Hepatocyte (in vitro differentiated cells): ENCODE data around the gene NPEPL1. TPM values are rescaled to one million over a fixed set of nuclear protein-coding genes. Genes with fewer than 3 reads are reported as not detected.

Experiments
- DNase-seq: peaks from one replicate; pipeline ENCODE4 v3.0.0-alpha.2; 2016; ENCODE audit warnings: low spot score
- H2AFZ ChIP-seq: fragments of 200-600 bp; sonication (generic); 2 replicates; pipeline ENCODE4 v1.6.0; 2016; ENCODE audit warnings: antibody characterized with exemption, mild to moderate bottlenecking
- H3K27ac ChIP-seq: fragments of 200-600 bp; sonication (generic); 2 replicates; pipeline ENCODE4 v1.5.1; 2016; ENCODE audit warnings: mild to moderate bottlenecking
- H3K27me3 ChIP-seq: fragments of 200-600 bp; sonication (generic); 2 replicates; pipeline ENCODE4 v1.6.1; 2016
- H3K36me3 ChIP-seq: fragments of 200-600 bp; sonication (generic); replicated peaks from 2 replicates; pipeline ENCODE4 v1.5.1; 2016; ENCODE audit warnings: low read depth; ENCODE audit not compliant: insufficient read depth
- H3K4me1 ChIP-seq: fragments of 200-600 bp; sonication (generic); 2 replicates; pipeline ENCODE4 v1.5.1; 2016; ENCODE audit warnings: mild to moderate bottlenecking, moderate library complexity; ENCODE audit not compliant: insufficient read depth
- H3K4me2 ChIP-seq: fragments of 200-600 bp; sonication (generic); 2 replicates; pipeline ENCODE4 v1.6.0; 2016
- H3K4me3 ChIP-seq: fragments of 200-600 bp; sonication (generic); 2 replicates; pipeline ENCODE4 v1.5.1; 2016; ENCODE audit warnings: mild to moderate bottlenecking
- H3K79me2 ChIP-seq: fragments of 200-600 bp; sonication (generic); 2 replicates; pipeline ENCODE4 v1.6.0; 2017; ENCODE audit warnings: mild to moderate bottlenecking
- H3K9me2 ChIP-seq: fragments of 200-600 bp; sonication (generic); replicated peaks from 2 replicates; pipeline ENCODE4 v1.6.0; 2017; ENCODE audit warnings: mild to moderate bottlenecking; ENCODE audit not compliant: insufficient read depth
- H3K9me3 ChIP-seq: fragments of 200-600 bp; sonication (generic); 2 replicates; pipeline ENCODE4 v1.5.1; 2016; ENCODE audit warnings: low read depth, mild to moderate bottlenecking
- H4K20me1 ChIP-seq: fragments of 200-600 bp; sonication (generic); 2 replicates; pipeline ENCODE4 v1.6.0; 2016; ENCODE audit warnings: mild to moderate bottlenecking; ENCODE audit not compliant: insufficient read depth, poor library complexity, severe bottlenecking
- EZH2 ChIP-seq: fragments of 200-600 bp; sonication (generic); IDR thresholded peaks from 2 replicates; pipeline ENCODE4 v1.6.1; 2016; ENCODE audit warnings: antibody characterized with exemption, mild to moderate bottlenecking, borderline replicate concordance
- EZH2phosphoT487 ChIP-seq: fragments of 200-600 bp; sonication (generic); IDR thresholded peaks from one replicate; pipeline ENCODE4 v1.6.1; 2018; ENCODE audit warnings: antibody characterized with exemption, mild to moderate bottlenecking, low read depth, moderate library complexity; ENCODE audit not compliant: unreplicated experiment, severe bottlenecking
- WGBS: methylation state at CpG from one replicate; pipeline ENCODE4 v1.1.6; 2016; ENCODE audit warnings: low lambda C conversion rate; ENCODE audit errors: missing lambda C conversion rate; 5-methylcytosine and 5-hydroxymethylcytosine counted together
- polyA plus RNA-seq: library from polyadenylated mRNA; unstranded; fragments of >200 nt; fragmentation: Nextera tagmentation; extraction: Ambion mirVana; gene quantifications from 2 replicates; pipeline ENCODE4 v1.2.1, GENCODE V29; 2016
- total RNA-seq: library from RNA; depleted of rRNA; stranded (reverse); fragments of >200 nt; gene quantifications from 2 replicates; pipeline ENCODE4 v1.2.3, GENCODE V29; 2014
- TF ChIP-seq, protein P1 (sequence below): fragments of 200-600 bp; sonication (generic); IDR thresholded peaks from 2 replicates; pipeline ENCODE4 v1.5.1; 2016; ENCODE audit warnings: antibody characterized with exemption, mild to moderate bottlenecking; ENCODE audit not compliant: poor library complexity

Gene NPEPL1
- total and polyA plus RNA-seq, 2 experiments from 2014 or later: 15.2 to 42.3 TPM

GRCh38 chr20:58697201-58697866 lies 4.7 kb downstream of the NPEPL1 start:
- TF ChIP-seq, protein P1, sequence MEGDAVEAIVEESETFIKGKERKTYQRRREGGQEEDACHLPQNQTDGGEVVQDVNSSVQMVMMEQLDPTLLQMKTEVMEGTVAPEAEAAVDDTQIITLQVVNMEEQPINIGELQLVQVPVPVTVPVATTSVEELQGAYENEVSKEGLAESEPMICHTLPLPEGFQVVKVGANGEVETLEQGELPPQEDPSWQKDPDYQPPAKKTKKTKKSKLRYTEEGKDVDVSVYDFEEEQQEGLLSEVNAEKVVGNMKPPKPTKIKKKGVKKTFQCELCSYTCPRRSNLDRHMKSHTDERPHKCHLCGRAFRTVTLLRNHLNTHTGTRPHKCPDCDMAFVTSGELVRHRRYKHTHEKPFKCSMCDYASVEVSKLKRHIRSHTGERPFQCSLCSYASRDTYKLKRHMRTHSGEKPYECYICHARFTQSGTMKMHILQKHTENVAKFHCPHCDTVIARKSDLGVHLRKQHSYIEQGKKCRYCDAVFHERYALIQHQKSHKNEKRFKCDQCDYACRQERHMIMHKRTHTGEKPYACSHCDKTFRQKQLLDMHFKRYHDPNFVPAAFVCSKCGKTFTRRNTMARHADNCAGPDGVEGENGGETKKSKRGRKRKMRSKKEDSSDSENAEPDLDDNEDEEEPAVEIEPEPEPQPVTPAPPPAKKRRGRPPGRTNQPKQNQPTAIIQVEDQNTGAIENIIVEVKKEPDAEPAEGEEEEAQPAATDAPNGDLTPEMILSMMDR: no peak
- TF ChIP-seq EZH2 (no peak), EZH2phosphoT487 (no peak)
- no peaks in the 10 kb centered on the region for H3K79me2 ChIP-seq
- H3K4me3 ChIP-seq: no peak overlapping the region
- no peak overlapping the region for H3K27ac ChIP-seq
- H3K36me3 ChIP-seq: no peaks in the 10 kb centered on the region
- H2AFZ ChIP-seq: no peak overlapping the region
- H3K27me3 ChIP-seq: no peaks in the 10 kb centered on the region
- no peak overlapping the region for H3K4me2 ChIP-seq
- H3K9me3 ChIP-seq: no peaks in the 10 kb centered on the region
- 92% methylated on average over 20 of the region's 21 CpGs for WGBS
- H3K4me1 ChIP-seq: peaks cover 7% of the 10 kb centered on the region
- no peaks in the 10 kb centered on the region for H4K20me1 ChIP-seq
- no peaks in the 10 kb centered on the region for H3K9me2 ChIP-seq
- DNase-seq: no peak

- Histone ChIP-seq H3K4me3 (no peak overlapping the region), H3K79me2 (no peaks in the 10 kb centered on the region), H3K36me3 (no peaks in the 10 kb centered on the region), H4K20me1 (no peaks in the 10 kb centered on the region), H3K9me2 (no peaks in the 10 kb centered on the region), H3K27me3 (no peaks in the 10 kb centered on the region), H3K4me1 (peaks cover 7% of the 10 kb centered on the region), H3K9me3 (no peaks in the 10 kb centered on the region), H2AFZ (no peak overlapping the region), H3K4me2 (no peak overlapping the region), H3K27ac (no peak overlapping the region)
- TF ChIP-seq EZH2 (no peak), EZH2phosphoT487 (no peak)
- TF ChIP-seq, protein P1: no peak
- WGBS: 96% methylated on average over 15 of the region's 15 CpGs
- no peak for DNase-seq
Observed at GRCh38 chr20:58697867-58698703, 5.5 kb downstream of the NPEPL1 start.

DNA sequence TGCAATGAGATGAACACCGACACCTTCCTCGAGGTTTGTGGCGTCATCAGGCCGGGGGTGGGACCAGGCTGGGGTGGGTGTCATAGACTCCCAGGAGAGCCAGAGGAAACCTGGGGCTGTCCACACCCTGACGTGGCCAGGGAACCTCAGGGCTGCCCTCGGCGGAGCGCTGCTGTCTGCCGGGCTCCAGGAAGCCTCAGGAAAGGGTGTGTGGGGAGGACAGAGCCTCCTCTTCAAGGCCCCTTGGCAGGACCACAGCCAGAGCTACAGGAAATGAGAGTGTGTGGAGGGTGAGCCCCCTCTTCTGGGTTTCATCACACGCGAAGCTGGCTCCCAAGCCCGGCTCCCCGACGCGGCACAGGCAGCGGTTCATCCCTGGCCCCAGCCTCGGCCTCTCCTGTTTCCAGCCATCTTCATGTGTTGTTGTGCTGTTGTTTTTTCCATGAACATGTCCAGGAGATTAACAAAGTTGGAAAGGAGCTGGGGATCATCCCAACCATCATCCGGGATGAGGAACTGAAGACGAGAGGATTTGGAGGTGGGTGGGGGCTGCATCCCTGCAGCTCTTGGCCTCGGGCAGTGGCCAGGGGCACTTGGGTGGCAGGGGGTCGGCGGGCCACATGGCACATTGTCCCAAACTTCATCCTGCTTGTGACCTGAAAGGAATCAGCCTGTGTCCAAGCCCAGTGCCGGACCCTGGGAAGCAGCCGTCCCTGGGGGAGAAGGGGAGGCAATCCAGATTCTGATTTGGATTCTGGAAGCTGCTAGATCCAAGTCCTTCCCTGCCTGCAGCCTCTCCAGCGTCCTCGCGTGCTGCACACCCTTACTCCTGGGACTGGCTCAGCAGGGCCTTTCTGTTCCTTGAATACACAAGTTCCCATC lies 6.4 kb downstream of the NPEPL1 start:
- no peaks in the 10 kb centered on the region for H3K79me2 ChIP-seq
- no peak overlapping the region for H3K4me3 ChIP-seq
- H3K9me3 ChIP-seq: no peaks in the 10 kb centered on the region
- TF ChIP-seq EZH2phosphoT487: no peak
- TF ChIP-seq, protein P1: no peak
- H2AFZ ChIP-seq: no peak overlapping the region
- H3K4me1 ChIP-seq: no peaks in the 10 kb centered on the region
- H3K27ac ChIP-seq: no peak overlapping the region
- DNase-seq: no peak
- H4K20me1 ChIP-seq: no peaks in the 10 kb centered on the region
- H3K27me3 ChIP-seq: no peaks in the 10 kb centered on the region
- no peaks in the 10 kb centered on the region for H3K9me2 ChIP-seq
- WGBS: 89% methylated on average over 26 of the region's 27 CpGs
- no peak overlapping the region for H3K4me2 ChIP-seq
- H3K36me3 ChIP-seq: no peaks in the 10 kb centered on the region
